ENCODE data around the gene GSE1. TPM values are rescaled to one million over a fixed set of nuclear protein-coding genes. Genes with fewer than 3 reads are reported as not detected.

GSE1 gene
- total and polyA plus RNA-seq, 9 donors, result 32.9 to 212 (median 91.4) TPM

DNA sequence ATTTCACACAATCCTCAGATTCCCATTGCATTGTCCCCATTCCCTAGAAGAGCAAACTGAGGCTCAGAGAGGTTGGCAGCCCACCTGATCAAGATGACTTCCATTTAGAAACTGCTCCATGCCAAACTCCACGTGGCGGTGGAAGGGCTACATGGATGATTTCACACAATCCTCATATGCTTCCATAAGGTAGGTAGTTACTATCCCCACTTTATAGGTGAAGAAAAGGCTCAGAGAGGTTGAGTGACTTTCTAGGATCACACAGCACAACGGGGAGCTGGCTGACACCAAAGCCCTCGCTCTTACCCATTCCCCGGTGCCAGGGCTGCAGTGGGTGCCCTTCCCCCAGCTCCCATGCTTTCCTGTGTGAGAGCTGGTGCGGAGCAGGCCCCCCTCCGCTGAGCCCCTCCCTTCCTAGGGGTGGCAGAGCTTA is 85.4 kb downstream of the GSE1 start:
- 85 to 92% (median 89%) methylated on average over 7 of the region's 7 CpGs for whole genome bisulfite sequencing, 3 donors
- TF ChIP-seq EP300 (IDR thresholded peaks at IDR 0.05) (no peak), POLR2A (IDR thresholded peaks at IDR 0.05) (no peak)
- TF ChIP-seq, protein P1, sequence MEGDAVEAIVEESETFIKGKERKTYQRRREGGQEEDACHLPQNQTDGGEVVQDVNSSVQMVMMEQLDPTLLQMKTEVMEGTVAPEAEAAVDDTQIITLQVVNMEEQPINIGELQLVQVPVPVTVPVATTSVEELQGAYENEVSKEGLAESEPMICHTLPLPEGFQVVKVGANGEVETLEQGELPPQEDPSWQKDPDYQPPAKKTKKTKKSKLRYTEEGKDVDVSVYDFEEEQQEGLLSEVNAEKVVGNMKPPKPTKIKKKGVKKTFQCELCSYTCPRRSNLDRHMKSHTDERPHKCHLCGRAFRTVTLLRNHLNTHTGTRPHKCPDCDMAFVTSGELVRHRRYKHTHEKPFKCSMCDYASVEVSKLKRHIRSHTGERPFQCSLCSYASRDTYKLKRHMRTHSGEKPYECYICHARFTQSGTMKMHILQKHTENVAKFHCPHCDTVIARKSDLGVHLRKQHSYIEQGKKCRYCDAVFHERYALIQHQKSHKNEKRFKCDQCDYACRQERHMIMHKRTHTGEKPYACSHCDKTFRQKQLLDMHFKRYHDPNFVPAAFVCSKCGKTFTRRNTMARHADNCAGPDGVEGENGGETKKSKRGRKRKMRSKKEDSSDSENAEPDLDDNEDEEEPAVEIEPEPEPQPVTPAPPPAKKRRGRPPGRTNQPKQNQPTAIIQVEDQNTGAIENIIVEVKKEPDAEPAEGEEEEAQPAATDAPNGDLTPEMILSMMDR (IDR thresholded peaks at IDR 0.05), result no peak
- H3K27me3 ChIP-seq, result no peaks in the 10 kb centered on the region
- H3K9me3 ChIP-seq, result no peaks in the 10 kb centered on the region
- no peak overlapping the region for H3K4me3 ChIP-seq
- no peak overlapping the region for H3K27ac ChIP-seq
- H3K4me1 ChIP-seq (ENCODE audit: insufficient read depth), result no peaks in the 10 kb centered on the region
- intact Hi-C loops (cut with DNase I), result no loop called here
- H3K36me3 ChIP-seq, result no peaks in the 10 kb centered on the region
- DNase-seq, result no peak

DNA sequence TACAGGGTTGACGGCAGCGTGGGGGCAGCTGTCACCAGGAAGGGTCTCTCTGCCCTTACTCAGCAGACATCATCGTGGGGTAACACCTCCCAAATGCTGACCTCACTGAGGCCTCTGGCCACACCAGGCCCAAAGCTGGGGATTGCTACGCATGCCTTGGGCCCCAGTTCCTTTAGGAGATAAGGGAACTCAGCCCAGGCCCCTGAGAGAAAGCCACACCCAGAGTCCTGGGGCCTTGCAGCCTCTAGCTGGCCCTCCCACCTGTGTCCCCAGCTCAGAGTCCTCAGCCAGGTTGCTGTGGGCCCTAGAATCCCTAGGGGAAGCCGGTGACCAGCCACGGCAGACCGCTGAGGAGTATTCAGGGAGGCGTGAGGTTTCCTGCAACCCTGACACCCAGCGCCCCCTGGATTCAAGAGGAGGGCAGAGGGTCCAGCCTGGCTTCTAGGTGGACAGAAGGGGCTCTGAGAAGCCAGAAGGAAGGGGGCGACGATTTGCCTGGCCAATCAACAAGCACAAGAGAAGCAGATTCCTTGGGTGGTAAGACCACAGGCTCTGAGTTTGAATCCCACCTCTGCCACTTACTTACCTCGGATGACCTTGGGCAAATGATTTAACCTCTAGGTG is 85.9 kb downstream of the GSE1 start:
- TF ChIP-seq EP300 (IDR thresholded peaks at IDR 0.05) (no peak), POLR2A (IDR thresholded peaks at IDR 0.05) (no peak)
- TF ChIP-seq, protein P1 (IDR thresholded peaks at IDR 0.05), result no peak
- Histone ChIP-seq H3K27me3 (no peaks in the 10 kb centered on the region), H3K36me3 (no peaks in the 10 kb centered on the region), H3K4me1 (ENCODE audit: insufficient read depth) (no peaks in the 10 kb centered on the region), H3K4me3 (no peak overlapping the region), H3K27ac (no peak overlapping the region), H3K9me3 (no peaks in the 10 kb centered on the region)
- intact Hi-C loops (cut with DNase I), result no loop called here
- DNase-seq, result no peak
- 72 to 79% (median 75%) methylated on average over 12 of the region's 12 CpGs for WGBS, 3 donors

DNA sequence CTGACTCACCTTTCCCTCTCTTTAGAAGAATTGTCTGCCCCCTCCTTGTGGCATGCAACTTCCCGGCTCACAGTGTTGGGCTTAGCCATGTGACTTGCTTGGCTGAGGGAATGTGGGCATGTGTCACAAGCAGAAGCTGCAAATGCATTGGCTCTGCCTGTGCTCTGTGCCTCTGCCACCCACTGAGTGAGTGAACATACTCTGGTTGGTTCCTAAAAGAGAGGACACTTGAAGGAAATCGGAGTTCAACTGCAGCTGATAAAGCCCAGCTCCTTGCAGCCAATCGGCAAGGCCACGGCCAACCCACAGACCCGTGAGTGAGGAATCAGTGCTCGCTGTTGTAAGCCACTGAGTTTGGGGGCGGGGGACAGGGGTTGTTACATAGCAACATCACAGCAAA is 86.5 kb downstream of the GSE1 start:
- H3K9me3 ChIP-seq, result no peaks in the 10 kb centered on the region
- TF ChIP-seq EP300 (IDR thresholded peaks at IDR 0.05), result no peak
- TF ChIP-seq POLR2A (IDR thresholded peaks at IDR 0.05), result no peak
- TF ChIP-seq, protein P1 (IDR thresholded peaks at IDR 0.05), result no peak
- no peak for DNase-seq
- no peak overlapping the region for H3K4me3 ChIP-seq
- no peak overlapping the region for H3K27ac ChIP-seq
- no peaks in the 10 kb centered on the region for H3K4me1 ChIP-seq (ENCODE audit: insufficient read depth)
- no peaks in the 10 kb centered on the region for H3K36me3 ChIP-seq
- no peaks in the 10 kb centered on the region for H3K27me3 ChIP-seq
- 29 to 52% (median 35%) methylated on average over 7 of the region's 7 CpGs for WGBS, 3 donors
- intact Hi-C loops (cut with DNase I), result no loop called here

DNA sequence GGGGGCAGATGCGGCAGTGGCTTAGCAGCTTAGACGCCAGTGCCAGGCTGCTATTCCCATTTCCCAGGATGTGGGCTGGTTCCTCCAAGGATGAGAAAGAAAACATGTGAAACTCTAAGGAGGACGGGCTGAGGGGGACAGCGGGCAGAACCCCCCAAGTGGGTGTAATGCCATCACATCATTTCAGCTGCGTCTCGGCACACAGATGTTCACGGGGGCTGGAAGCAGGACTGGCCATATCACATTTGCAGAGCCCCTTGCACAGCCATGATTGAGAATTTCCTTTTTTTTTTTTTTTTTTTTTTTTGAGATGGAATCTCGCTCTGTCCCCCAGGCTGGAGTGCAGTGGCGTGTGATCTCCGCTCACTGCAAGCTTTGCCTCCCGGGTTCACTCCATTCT is 90.9 kb downstream of the GSE1 start:
- intact Hi-C loops (cut with DNase I), result no loop called here
- Histone ChIP-seq H3K4me3 (no peak overlapping the region), H3K27ac (no peak overlapping the region), H3K36me3 (no peaks in the 10 kb centered on the region), H3K9me3 (no peaks in the 10 kb centered on the region), H3K4me1 (ENCODE audit: insufficient read depth) (no peaks in the 10 kb centered on the region), H3K27me3 (no peaks in the 10 kb centered on the region)
- no peak for DNase-seq
- 86 to 95% (median 90%) methylated on average over 11 of the region's 11 CpGs for whole genome bisulfite sequencing, 3 donors
- no peak for TF ChIP-seq EP300 (IDR thresholded peaks at IDR 0.05)
- no peak for TF ChIP-seq POLR2A (IDR thresholded peaks at IDR 0.05)
- TF ChIP-seq, protein P1 (IDR thresholded peaks at IDR 0.05), result no peak
